MM.1S (cell line): Measurements from ENCODE around the gene VSIG10L2.

Experiments
- CTCF ChIP-seq: fragments of 300-600 bp; sonication (generic); IDR thresholded peaks from 2 replicates; pipeline ENCODE4 v1.5.1; 2016; ENCODE audit warnings: antibody characterized with exemption, low read length, mixed read lengths
- EZH2 ChIP-seq: fragments of 300-600 bp; sonication (generic); optimal IDR thresholded peaks from 2 replicates; pipeline ENCODE3; 2017; ENCODE audit warnings: low read depth, mild to moderate bottlenecking, antibody characterized with exemption, low read length, mixed read lengths
- EZH2phosphoT487 ChIP-seq: fragments of 300-600 bp; sonication (generic); IDR thresholded peaks from 2 replicates; pipeline ENCODE4 v1.6.1; 2018; ENCODE audit warnings: antibody characterized with exemption, low read length

- TF ChIP-seq CTCF (no peak), EZH2 (no peak), EZH2phosphoT487 (no peak)
These were observed 14.1 kb downstream of the VSIG10L2 start for GRCh38 chr11:125959931-125960330.
